ENCODE results near the gene MAN2A1. TPM values are rescaled to one million over a fixed set of nuclear protein-coding genes. Genes with fewer than 3 reads are reported as not detected.

The MAN2A1 gene
- total and polyA plus RNA-seq, 2 donors (not counting 1 experiment from before 2014, with no cell fraction given): 51.6 to 70.5 TPM

DNA sequence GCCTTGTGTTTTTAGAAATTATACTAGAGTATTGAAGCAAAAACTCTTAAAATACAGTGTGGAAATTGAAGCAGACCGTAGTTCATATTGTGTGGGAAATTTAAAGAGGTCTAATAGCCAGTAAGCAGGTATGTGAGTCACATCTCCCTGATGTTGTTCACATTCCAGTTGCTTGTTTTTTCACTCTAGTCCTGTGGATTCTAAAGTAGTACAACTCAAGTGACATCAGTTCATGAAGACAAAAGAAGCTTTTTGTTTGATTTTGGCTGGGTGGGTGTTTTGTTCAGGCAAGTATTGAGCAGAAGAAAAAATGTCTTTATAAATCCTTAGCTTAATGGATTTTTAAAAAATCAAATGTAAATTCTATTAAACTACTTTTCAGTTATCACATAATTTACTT, 216.2 kb downstream of the MAN2A1 start:
- TF ChIP-seq, protein P1, sequence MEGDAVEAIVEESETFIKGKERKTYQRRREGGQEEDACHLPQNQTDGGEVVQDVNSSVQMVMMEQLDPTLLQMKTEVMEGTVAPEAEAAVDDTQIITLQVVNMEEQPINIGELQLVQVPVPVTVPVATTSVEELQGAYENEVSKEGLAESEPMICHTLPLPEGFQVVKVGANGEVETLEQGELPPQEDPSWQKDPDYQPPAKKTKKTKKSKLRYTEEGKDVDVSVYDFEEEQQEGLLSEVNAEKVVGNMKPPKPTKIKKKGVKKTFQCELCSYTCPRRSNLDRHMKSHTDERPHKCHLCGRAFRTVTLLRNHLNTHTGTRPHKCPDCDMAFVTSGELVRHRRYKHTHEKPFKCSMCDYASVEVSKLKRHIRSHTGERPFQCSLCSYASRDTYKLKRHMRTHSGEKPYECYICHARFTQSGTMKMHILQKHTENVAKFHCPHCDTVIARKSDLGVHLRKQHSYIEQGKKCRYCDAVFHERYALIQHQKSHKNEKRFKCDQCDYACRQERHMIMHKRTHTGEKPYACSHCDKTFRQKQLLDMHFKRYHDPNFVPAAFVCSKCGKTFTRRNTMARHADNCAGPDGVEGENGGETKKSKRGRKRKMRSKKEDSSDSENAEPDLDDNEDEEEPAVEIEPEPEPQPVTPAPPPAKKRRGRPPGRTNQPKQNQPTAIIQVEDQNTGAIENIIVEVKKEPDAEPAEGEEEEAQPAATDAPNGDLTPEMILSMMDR (conservative IDR thresholded peaks at IDR 0.05 in 1 of 2, IDR thresholded peaks at IDR 0.05 in 1 of 2; ENCODE audit: low read depth in 1 of 2, low read length in 2 of 2): no peak
- no peak for TF ChIP-seq EZH2 (IDR thresholded peaks at IDR 0.05; ENCODE audit: low read length, missing control alignments)
- no peak overlapping the region for H3K9ac ChIP-seq (ENCODE audit: insufficient read depth, low read length)
- H3K4me2 ChIP-seq (ENCODE audit: extremely low read depth, insufficient read depth, low read length): no peak overlapping the region
- H3K27me3 ChIP-seq (ENCODE audit: control insufficient read depth, insufficient read depth, low read length): no peaks in the 10 kb centered on the region
- peak in 1 of 2 donors; percentile 69 for DNase-seq (ENCODE audit: low read depth in 2 of 2)
- H3K27ac ChIP-seq (ENCODE audit: insufficient read depth, low read length): no peak overlapping the region
- H3K4me1 ChIP-seq (ENCODE audit: control insufficient read depth, extremely low read depth, insufficient read depth, low read length): no peaks in the 10 kb centered on the region
- H3K36me3 ChIP-seq (ENCODE audit: control insufficient read depth, insufficient read depth, low read length): no peaks in the 10 kb centered on the region
- no peak overlapping the region for H2AFZ ChIP-seq (ENCODE audit: low read length)
- no peaks in the 10 kb centered on the region for H3K9me3 ChIP-seq (ENCODE audit: control insufficient read depth, insufficient read depth, low read depth, low read length)
- H4K20me1 ChIP-seq (ENCODE audit: control insufficient read depth, extremely low read depth, insufficient read depth, low read length): no peaks in the 10 kb centered on the region
- H3K79me2 ChIP-seq (ENCODE audit: control insufficient read depth, insufficient read depth, low read length): no peaks in the 10 kb centered on the region
- no peak overlapping the region for H3K4me3 ChIP-seq (replicated peaks in 1 of 4; ENCODE audit: control extremely low read depth in 1 of 4, insufficient read depth in 1 of 4, low read depth in 3 of 4, low read length in 4 of 4)

DNA sequence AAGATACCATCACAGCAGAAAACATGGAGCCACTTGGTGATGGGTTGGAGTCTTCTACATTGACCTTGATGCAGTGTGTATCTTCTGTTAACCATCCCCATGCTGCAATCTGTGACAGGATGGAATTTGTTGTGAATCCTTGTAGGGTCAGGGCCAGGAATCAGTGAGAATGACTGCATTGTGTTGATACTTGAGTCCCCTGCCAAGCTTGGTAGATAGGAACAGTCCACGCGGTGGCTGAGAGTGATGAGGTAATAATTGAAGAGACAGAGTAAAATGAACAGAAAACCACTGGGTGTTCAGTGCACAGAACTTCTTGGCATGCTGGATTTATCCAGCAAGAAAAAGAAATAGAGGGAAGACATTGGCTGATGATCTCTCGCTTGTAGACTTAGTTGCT, 217.5 kb downstream of the MAN2A1 start:
- no peaks in the 10 kb centered on the region for H3K79me2 ChIP-seq (ENCODE audit: control insufficient read depth, insufficient read depth, low read length)
- no peaks in the 10 kb centered on the region for H4K20me1 ChIP-seq (ENCODE audit: control insufficient read depth, extremely low read depth, insufficient read depth, low read length)
- DNase-seq (ENCODE audit: low read depth in 2 of 2): peak in 1 of 2 donors; percentile 81
- TF ChIP-seq, protein P1 (conservative IDR thresholded peaks at IDR 0.05 in 1 of 2, IDR thresholded peaks at IDR 0.05 in 1 of 2; ENCODE audit: low read depth in 1 of 2, low read length in 2 of 2): no peak
- TF ChIP-seq EZH2 (IDR thresholded peaks at IDR 0.05; ENCODE audit: low read length, missing control alignments): no peak
- H3K27me3 ChIP-seq (ENCODE audit: control insufficient read depth, insufficient read depth, low read length): no peaks in the 10 kb centered on the region
- H3K9ac ChIP-seq (ENCODE audit: insufficient read depth, low read length): no peak overlapping the region
- no peak overlapping the region for H3K4me2 ChIP-seq (ENCODE audit: extremely low read depth, insufficient read depth, low read length)
- H3K27ac ChIP-seq (ENCODE audit: insufficient read depth, low read length): no peak overlapping the region
- no peaks in the 10 kb centered on the region for H3K36me3 ChIP-seq (ENCODE audit: control insufficient read depth, insufficient read depth, low read length)
- H3K9me3 ChIP-seq (ENCODE audit: control insufficient read depth, insufficient read depth, low read depth, low read length): no peaks in the 10 kb centered on the region
- H3K4me3 ChIP-seq (replicated peaks in 1 of 4; ENCODE audit: control extremely low read depth in 1 of 4, insufficient read depth in 1 of 4, low read depth in 3 of 4, low read length in 4 of 4): no peak overlapping the region
- no peak overlapping the region for H2AFZ ChIP-seq (ENCODE audit: low read length)
- no peaks in the 10 kb centered on the region for H3K4me1 ChIP-seq (ENCODE audit: control insufficient read depth, extremely low read depth, insufficient read depth, low read length)

DNA sequence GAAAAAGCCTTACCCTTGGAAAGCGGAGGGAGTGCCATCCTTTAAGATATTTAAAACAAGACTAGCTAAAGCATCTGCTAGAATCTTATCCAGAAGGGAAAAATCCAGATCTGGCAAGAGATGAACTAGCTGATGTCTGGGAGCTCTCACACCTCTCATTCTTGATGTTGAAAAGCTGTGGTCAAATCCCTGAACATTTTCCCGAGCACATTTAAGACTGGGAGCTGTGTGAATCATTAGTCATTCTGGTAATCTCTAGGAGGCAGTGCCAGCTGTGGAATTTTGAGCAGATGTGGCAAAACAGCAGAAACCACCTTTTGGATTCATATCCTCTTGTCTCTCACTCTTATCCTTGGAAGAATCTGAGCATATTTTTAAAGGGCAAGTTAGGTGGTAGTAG, 218.0 kb downstream of the MAN2A1 start:
- H3K27me3 ChIP-seq (ENCODE audit: control insufficient read depth, insufficient read depth, low read length): no peaks in the 10 kb centered on the region
- H3K27ac ChIP-seq (ENCODE audit: insufficient read depth, low read length): no peak overlapping the region
- TF ChIP-seq, protein P1 (conservative IDR thresholded peaks at IDR 0.05 in 1 of 2, IDR thresholded peaks at IDR 0.05 in 1 of 2; ENCODE audit: low read depth in 1 of 2, low read length in 2 of 2): no peak
- TF ChIP-seq EZH2 (IDR thresholded peaks at IDR 0.05; ENCODE audit: low read length, missing control alignments): no peak
- no peak overlapping the region for H3K4me2 ChIP-seq (ENCODE audit: extremely low read depth, insufficient read depth, low read length)
- H3K4me3 ChIP-seq (replicated peaks in 1 of 4; ENCODE audit: control extremely low read depth in 1 of 4, insufficient read depth in 1 of 4, low read depth in 3 of 4, low read length in 4 of 4): no peak overlapping the region
- H4K20me1 ChIP-seq (ENCODE audit: control insufficient read depth, extremely low read depth, insufficient read depth, low read length): no peaks in the 10 kb centered on the region
- DNase-seq (ENCODE audit: low read depth in 2 of 2): peak; percentile 43 to 91
- H2AFZ ChIP-seq (ENCODE audit: low read length): no peak overlapping the region
- no peaks in the 10 kb centered on the region for H3K79me2 ChIP-seq (ENCODE audit: control insufficient read depth, insufficient read depth, low read length)
- no peaks in the 10 kb centered on the region for H3K4me1 ChIP-seq (ENCODE audit: control insufficient read depth, extremely low read depth, insufficient read depth, low read length)
- H3K9ac ChIP-seq (ENCODE audit: insufficient read depth, low read length): no peak overlapping the region
- no peaks in the 10 kb centered on the region for H3K36me3 ChIP-seq (ENCODE audit: control insufficient read depth, insufficient read depth, low read length)
- no peaks in the 10 kb centered on the region for H3K9me3 ChIP-seq (ENCODE audit: control insufficient read depth, insufficient read depth, low read depth, low read length)

Data from fibroblast of lung (primary cell).